GM12878 (cell line): Measurements from ENCODE around the gene FRMPD2.

Experiments
- ASH2L ChIP-seq: fragments of 300-600, 200-600 bp; sonication (generic); IDR thresholded peaks from 2 replicates; pipeline ENCODE4 v1.6.1; 2017; ENCODE audit warnings: low read depth, mild to moderate bottlenecking, borderline replicate concordance
- CREB1 ChIP-seq: IDR thresholded peaks from 2 replicates; pipeline ENCODE4 v1.6.1; 2012; ENCODE audit warnings: low read depth, mild to moderate bottlenecking, inconsistent platforms
- EZH2 ChIP-seq: IDR thresholded peaks from 2 replicates; pipeline ENCODE4 v1.6.1; 2012; ENCODE audit warnings: low read depth, mild to moderate bottlenecking, control low read depth, inconsistent platforms, low read length, borderline replicate concordance; ENCODE audit not compliant: control insufficient read depth
- KDM1A ChIP-seq: fragments of 200-600 bp; sonication (generic); IDR thresholded peaks from 2 replicates; pipeline ENCODE4 v1.6.1; 2016; ENCODE audit warnings: borderline replicate concordance
- NBN ChIP-seq: fragments of 450-650 bp; IDR thresholded peaks from 2 replicates; pipeline ENCODE4 v1.6.1; 2016
- TAF1 ChIP-seq: IDR thresholded peaks from 2 replicates; pipeline ENCODE4 v1.6.1; 2011; ENCODE audit warnings: mild to moderate bottlenecking, low read depth, low read length, borderline replicate concordance
- TF ChIP-seq, protein P1 (sequence below), 3 experiments: IDR thresholded peaks in 2 of 3; conservative IDR thresholded peaks in 1 of 3; 2 replicates each; pipeline ENCODE4 v1.5.1; 2011; ENCODE audit warnings: low read depth in 3 of 3, low read length in 3 of 3, mild to moderate bottlenecking in 3 of 3, control low read depth in 2 of 3, moderate library complexity in 2 of 3, inconsistent platforms in 1 of 3, mixed read lengths in 1 of 3; ENCODE audit not compliant: control insufficient read depth in 2 of 3, insufficient read depth in 1 of 3; ENCODE audit errors: extremely low read depth in 1 of 3

DNA sequence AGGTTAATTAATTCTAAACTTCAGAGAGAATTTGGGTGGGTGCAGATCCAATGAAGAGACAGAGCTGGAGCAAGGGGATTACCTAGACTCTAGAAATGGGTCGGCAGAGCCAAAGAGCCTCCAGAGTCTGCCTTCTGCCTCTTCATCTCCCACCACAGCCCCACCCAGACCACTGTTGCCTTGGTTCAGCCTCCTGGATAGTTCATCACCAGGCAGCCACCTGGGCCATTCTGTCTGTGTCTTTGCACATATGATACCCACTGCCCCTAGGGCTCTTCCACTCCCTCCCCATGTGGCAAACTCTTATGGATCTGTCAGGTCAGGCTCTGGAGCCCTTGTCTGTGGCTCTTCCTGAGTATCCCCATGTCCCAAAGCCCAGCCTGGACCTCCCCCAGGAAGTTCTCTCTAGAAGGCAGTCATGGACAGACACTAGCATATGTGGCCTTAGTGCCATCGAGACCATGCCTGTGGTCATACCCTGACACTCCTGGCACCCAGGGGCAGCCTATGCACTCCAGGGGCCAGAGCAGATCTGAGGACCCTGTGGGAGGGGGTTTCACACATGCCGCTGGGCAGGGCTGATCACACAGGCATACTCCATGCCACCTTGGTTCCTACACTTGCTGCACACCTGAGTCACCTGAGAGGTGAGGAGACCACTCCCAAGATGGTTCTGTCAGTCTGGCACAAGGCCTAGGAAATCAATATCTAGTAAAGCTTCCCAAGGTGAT, 41.6 kb downstream of the FRMPD2 start:
- TF ChIP-seq ASH2L (no peak), NBN (no peak), EZH2 (no peak), KDM1A (no peak), TAF1 (no peak), CREB1 (no peak)
- TF ChIP-seq, protein P1, sequence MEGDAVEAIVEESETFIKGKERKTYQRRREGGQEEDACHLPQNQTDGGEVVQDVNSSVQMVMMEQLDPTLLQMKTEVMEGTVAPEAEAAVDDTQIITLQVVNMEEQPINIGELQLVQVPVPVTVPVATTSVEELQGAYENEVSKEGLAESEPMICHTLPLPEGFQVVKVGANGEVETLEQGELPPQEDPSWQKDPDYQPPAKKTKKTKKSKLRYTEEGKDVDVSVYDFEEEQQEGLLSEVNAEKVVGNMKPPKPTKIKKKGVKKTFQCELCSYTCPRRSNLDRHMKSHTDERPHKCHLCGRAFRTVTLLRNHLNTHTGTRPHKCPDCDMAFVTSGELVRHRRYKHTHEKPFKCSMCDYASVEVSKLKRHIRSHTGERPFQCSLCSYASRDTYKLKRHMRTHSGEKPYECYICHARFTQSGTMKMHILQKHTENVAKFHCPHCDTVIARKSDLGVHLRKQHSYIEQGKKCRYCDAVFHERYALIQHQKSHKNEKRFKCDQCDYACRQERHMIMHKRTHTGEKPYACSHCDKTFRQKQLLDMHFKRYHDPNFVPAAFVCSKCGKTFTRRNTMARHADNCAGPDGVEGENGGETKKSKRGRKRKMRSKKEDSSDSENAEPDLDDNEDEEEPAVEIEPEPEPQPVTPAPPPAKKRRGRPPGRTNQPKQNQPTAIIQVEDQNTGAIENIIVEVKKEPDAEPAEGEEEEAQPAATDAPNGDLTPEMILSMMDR (IDR thresholded peaks at IDR 0.05 in 2 of 3, conservative IDR thresholded peaks at IDR 0.05 in 1 of 3; ENCODE audit: control insufficient read depth in 2 of 3, extremely low read depth in 1 of 3, insufficient read depth in 1 of 3, low read depth in 3 of 3, low read length in 3 of 3) = no peak
